Progenitor cell of endocrine pancreas (in vitro differentiated cells): ENCODE measurements around the gene SETDB2. TPM values are rescaled to one million over a fixed set of nuclear protein-coding genes. Genes with fewer than 3 reads are reported as not detected.

ENCODE experiments used
- DNase-seq: peaks from one replicate; pipeline ENCODE4 v3.0.0; 2021; ENCODE audit warnings: low spot score; ENCODE audit not compliant: unreplicated experiment
- H3K27ac Mint-ChIP-seq: 2 replicates; pipeline ENCODE4 v1.8.0; 2021; ENCODE audit warnings: mild to moderate bottlenecking, moderate library complexity, mixed read lengths
- H3K27me3 Mint-ChIP-seq: 2 replicates; pipeline ENCODE4 v1.8.0; 2021; ENCODE audit warnings: mixed read lengths
- H3K36me3 Mint-ChIP-seq: 2 replicates; pipeline ENCODE4 v1.8.0; 2022; ENCODE audit warnings: mixed read lengths; ENCODE audit not compliant: insufficient read depth
- H3K4me1 Mint-ChIP-seq: 2 replicates; pipeline ENCODE4 v1.8.0; 2021; ENCODE audit warnings: low read depth, mixed read lengths
- H3K4me3 Mint-ChIP-seq: 2 replicates; pipeline ENCODE4 v1.8.0; 2021; ENCODE audit warnings: low read depth, mild to moderate bottlenecking, moderate library complexity, mixed read lengths
- H3K9me3 Mint-ChIP-seq: 2 replicates; pipeline ENCODE4 v1.8.0; 2021; ENCODE audit warnings: low read depth, mixed read lengths
- total RNA-seq: library from RNA; stranded (reverse); gene quantifications from 2 replicates; pipeline ENCODE4 v1.2.1, GENCODE V29; 2021
- TF ChIP-seq, protein P1 (sequence below): fragments of 200-600 bp; sonication (generic); IDR thresholded peaks from one replicate; pipeline ENCODE4 v1.5.0; 2021; ENCODE audit warnings: antibody characterized with exemption, mild to moderate bottlenecking; ENCODE audit not compliant: unreplicated experiment

SETDB2 gene
- total RNA-seq, 1 donor from 2014 or later = 11.5 TPM

DNA sequence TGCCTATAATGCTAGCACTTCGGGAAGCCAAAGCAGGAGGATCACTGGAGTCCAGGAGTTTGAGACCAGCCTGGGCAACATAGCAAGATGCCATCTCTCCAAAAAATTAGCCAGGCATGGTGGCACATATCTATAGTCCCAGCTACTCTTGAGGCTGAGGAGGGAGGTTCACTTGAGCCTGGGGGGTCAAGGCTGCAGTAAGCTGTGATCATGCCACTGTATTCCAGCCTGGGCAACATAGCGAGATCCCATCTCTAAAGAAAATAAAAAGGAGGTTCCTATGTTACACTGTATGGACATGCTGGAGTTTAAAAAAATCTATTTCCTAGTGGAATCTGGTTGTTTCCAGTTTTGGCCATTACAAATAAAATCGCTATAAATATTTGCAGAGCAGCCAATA lies 2.8 kb upstream of the SETDB2 start:
- H3K36me3 Mint-ChIP-seq = no peaks in the 10 kb centered on the region
- H3K4me3 Mint-ChIP-seq = no peak overlapping the region
- no peaks in the 10 kb centered on the region for H3K9me3 Mint-ChIP-seq
- no peaks in the 10 kb centered on the region for H3K27me3 Mint-ChIP-seq
- no peak for DNase-seq
- peaks cover 11% of the 10 kb centered on the region for H3K4me1 Mint-ChIP-seq
- H3K27ac Mint-ChIP-seq = no peak overlapping the region
- TF ChIP-seq, protein P1, sequence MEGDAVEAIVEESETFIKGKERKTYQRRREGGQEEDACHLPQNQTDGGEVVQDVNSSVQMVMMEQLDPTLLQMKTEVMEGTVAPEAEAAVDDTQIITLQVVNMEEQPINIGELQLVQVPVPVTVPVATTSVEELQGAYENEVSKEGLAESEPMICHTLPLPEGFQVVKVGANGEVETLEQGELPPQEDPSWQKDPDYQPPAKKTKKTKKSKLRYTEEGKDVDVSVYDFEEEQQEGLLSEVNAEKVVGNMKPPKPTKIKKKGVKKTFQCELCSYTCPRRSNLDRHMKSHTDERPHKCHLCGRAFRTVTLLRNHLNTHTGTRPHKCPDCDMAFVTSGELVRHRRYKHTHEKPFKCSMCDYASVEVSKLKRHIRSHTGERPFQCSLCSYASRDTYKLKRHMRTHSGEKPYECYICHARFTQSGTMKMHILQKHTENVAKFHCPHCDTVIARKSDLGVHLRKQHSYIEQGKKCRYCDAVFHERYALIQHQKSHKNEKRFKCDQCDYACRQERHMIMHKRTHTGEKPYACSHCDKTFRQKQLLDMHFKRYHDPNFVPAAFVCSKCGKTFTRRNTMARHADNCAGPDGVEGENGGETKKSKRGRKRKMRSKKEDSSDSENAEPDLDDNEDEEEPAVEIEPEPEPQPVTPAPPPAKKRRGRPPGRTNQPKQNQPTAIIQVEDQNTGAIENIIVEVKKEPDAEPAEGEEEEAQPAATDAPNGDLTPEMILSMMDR = no peak

DNA sequence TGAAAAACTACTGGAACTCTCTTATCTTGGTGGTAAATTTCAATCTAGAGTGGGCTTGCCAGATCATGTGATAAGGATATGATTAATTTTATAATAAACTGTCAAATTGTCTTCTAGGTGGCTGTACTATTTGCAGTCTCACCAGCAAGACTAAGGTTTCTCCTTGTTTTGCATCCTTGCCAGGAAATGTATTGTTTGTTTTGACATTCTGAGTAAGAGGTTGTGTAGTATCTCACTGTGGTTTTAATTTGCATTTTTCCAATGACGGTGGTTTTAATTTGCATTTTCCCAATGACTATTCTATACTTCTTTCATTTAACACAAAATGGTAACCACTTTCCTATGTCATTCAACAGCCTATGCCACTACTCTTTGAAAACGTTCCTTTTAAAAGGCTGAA lies 2.2 kb upstream of the SETDB2 start:
- TF ChIP-seq, protein P1 = no peak
- Mint-ChIP-seq H3K27me3 (no peaks in the 10 kb centered on the region), H3K36me3 (no peaks in the 10 kb centered on the region), H3K27ac (no peak overlapping the region), H3K9me3 (no peaks in the 10 kb centered on the region), H3K4me3 (no peak overlapping the region), H3K4me1 (peaks cover 11% of the 10 kb centered on the region)
- no peak for DNase-seq

DNA sequence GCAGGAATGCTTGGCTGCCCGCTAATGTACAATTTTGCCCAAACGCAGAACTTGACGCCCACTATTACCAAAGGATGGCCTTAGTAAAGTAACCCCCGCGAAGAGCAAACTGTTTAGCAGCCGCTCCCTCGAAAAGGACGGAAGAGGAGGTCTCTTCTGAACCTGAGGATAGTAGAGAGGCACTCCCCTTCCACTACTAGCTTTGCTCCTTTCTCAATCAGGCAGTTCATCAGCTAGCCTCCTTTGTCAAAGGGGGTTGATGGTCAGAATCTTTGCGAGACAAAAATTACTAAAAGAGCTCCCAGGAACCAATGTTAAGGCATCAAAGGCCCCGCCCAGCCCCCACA lies 744 bp upstream of the SETDB2 start:
- Mint-ChIP-seq H3K9me3 (no peaks in the 10 kb centered on the region), H3K27ac (peak overlapping the region; percentile 99), H3K27me3 (no peaks in the 10 kb centered on the region), H3K4me1 (peaks cover 11% of the 10 kb centered on the region), H3K4me3 (peak overlapping the region; percentile 89), H3K36me3 (no peaks in the 10 kb centered on the region)
- TF ChIP-seq, protein P1 = no peak
- DNase-seq = no peak

DNA sequence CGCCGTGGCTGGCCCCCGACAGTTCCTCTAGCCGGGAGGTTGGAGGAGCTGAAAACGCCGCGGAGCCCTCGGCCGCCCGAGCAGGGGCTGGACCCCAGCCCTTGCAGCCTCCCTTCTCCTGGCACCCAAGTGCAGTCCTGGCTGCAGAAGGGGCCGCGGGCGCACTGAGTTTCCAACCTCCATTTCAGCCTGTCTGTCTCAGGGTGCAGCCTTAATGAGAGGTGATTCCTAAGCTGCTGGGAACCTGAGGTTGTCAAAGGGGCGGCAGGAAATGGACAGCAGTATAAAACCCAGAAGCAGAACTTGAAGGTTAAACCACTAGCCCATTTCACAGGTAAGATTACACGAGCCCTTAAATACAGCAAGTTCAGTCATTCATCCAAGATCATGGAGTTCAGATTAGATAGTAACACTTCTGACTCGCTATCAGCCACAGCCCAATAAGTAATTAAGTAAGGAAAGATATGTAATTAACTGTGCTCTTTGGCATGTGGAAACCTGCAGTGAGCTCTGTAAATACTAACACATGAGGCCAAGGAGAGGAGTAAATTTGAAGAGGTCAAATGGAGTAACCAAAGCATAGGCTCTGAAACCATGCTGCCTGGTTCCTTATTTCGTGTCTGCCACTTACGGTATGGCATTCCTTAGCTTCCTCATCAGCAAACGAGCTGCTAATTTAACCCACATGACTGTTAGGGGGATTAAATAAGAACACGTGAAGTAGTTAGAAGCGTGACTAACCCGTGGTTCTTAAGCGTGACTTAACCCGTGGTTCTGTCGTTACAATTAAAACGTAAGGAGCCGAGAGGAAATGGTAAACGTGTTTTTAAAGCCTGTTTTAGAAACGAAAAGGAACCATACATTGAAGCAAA lies 686 bp downstream of the SETDB2 start:
- peak overlapping the region; percentile 89 for H3K4me3 Mint-ChIP-seq
- H3K27me3 Mint-ChIP-seq = no peaks in the 10 kb centered on the region
- H3K36me3 Mint-ChIP-seq = no peaks in the 10 kb centered on the region
- H3K4me1 Mint-ChIP-seq = peaks cover 11% of the 10 kb centered on the region
- peak overlapping the region; percentile 99 for H3K27ac Mint-ChIP-seq
- no peak for DNase-seq
- TF ChIP-seq, protein P1 = no peak
- H3K9me3 Mint-ChIP-seq = no peaks in the 10 kb centered on the region

DNA sequence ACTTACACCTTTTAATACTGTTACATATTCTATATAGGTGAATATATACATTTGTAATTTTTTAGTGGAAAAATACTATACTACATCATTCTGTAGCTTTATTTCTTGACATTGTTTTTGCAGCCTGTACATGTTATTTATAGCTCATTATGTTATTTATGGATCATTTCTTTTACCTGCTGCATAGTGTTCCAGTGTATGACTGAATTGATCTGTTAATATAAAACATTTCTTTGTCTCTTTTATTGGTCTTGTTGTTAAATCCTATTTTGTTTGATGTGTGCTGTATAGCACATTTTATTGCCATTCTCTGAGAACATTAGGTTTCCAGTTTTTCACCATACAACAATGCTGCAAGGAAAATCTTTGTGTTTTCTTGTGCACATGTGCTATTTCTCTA lies 2.4 kb downstream of the SETDB2 start:
- H3K27me3 Mint-ChIP-seq = no peaks in the 10 kb centered on the region
- DNase-seq = no peak
- no peaks in the 10 kb centered on the region for H3K36me3 Mint-ChIP-seq
- peaks cover 11% of the 10 kb centered on the region for H3K4me1 Mint-ChIP-seq
- H3K9me3 Mint-ChIP-seq = no peaks in the 10 kb centered on the region
- H3K4me3 Mint-ChIP-seq = peak overlapping the region; percentile 52
- TF ChIP-seq, protein P1 = no peak
- no peak overlapping the region for H3K27ac Mint-ChIP-seq
